HG03442 (cell line): Measurements from ENCODE around the gene OR2A14.
"Not testable (repeated sequence)": the region's sequence is repeated elsewhere in the genome, so short reads cannot be mapped to it uniquely, and the experiment has no call there.

Experiments used
- ATAC-seq: cut with Tn5 transposase; IDR thresholded peaks from one replicate; pipeline ENCODE4 v1.9.1; 2021; ENCODE audit warnings: mild to moderate bottlenecking, moderate library complexity; ENCODE audit not compliant: unreplicated experiment

Gene OR2A14

GRCh38 chr7:144148224-144148827 is 25.4 kb downstream of the OR2A14 start:
- no peak for ATAC-seq

- ATAC-seq: no peak
These were observed 35.9 kb downstream of the OR2A14 start for GRCh38 chr7:144158861-144159260.

- no peak for ATAC-seq
These were observed 41.8 kb downstream of the OR2A14 start for GRCh38 chr7:144164784-144165183.

GRCh38 chr7:144171594-144172350 is 48.8 kb downstream of the OR2A14 start:
- ATAC-seq: not testable (repeated sequence)

GRCh38 chr7:144174613-144175012 is 51.6 kb downstream of the OR2A14 start:
- ATAC-seq: no peak

- ATAC-seq: peak; percentile 99
These were observed 55.6 kb downstream of the OR2A14 start for GRCh38 chr7:144178380-144179164.

- ATAC-seq: not testable (repeated sequence)
These were observed 56.1 kb downstream of the OR2A14 start for GRCh38 chr7:144179165-144179479.
